HG03354 (cell line): Measurements from ENCODE around the gene UCK2.

ENCODE experiments used
- ATAC-seq: cut with Tn5 transposase; IDR thresholded peaks from one replicate; pipeline ENCODE4 v1.9.1; 2021; ENCODE audit warnings: mild to moderate bottlenecking; ENCODE audit not compliant: unreplicated experiment, poor library complexity, severe bottlenecking

The UCK2 gene

DNA sequence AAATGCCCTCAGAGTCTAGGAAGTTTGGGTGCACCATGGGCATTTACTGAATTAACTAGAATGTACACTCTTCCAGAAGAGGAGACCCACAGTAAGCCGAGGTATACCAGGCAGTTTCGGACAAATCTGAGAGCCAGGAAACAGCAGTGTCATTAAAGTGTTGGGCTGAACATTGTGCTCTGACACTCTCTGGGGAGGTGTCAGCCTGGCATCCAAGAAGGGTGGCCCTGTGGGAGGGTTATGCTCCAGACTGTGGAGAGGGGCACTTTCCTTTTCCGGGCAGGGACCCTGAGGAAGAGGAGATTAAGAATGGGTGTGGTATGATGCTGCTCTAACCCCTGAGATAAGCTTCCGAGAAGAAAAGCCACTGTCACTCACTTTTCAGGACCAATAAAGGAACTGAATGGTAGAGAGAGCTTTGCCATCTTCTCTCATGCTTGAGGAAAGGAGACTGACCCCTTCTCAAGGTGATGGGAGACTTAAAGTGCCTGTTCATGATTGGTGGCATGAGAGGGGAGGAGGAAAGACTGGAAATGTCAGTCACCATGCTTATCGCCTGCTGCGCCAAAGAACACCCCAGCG, 98.2 kb downstream of the UCK2 start:
- no peak for ATAC-seq

DNA sequence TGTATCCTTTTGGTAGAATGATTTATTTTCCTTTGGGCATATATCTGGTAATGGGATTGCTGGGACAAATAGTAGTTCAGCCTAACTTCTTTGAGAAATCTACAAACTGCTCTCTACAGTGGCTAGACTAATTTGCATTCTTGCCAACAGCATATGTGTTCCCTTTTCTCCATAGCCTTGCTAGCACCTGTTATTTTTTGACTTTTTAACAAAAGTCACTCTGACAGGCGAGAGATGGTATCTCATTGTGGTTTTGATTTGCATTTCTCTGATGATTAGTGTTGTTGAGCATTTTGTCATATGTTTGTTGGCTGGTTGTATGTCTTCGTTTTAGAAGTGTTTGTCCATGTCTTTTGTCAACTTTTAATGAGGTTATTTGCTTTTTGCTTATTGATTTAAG, 99.8 kb downstream of the UCK2 start:
- ATAC-seq: peak; percentile 84

- peak; percentile 44 for ATAC-seq
These were observed 100.8 kb downstream of the UCK2 start for GRCh38 chr1:165928075-165928731.

- no peak for ATAC-seq
These were observed 103.5 kb downstream of the UCK2 start for GRCh38 chr1:165930961-165931360.

GRCh38 chr1:165933446-165934170, 106.2 kb downstream of the UCK2 start:
- ATAC-seq: no peak

- no peak for ATAC-seq
These were observed 109.1 kb downstream of the UCK2 start for GRCh38 chr1:165936542-165936941.

DNA sequence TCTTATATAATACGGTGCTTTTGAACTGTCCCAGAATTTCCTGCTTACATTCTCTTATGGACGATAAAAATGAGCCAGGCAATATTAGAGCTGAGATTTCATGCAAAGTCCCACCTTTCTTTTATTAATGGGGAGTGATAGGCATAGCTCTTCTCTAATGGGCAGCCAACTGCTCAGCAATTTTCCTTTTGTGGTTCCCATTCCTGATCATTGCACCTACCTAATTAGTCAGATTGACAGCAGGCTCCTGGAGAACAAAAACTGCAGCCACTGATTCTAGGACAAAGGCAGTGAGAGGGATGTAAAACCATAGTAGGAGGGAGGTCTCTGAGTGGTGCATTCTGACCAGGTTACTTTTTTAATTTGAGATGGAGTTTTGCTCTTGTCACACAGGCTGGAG, 110.4 kb downstream of the UCK2 start:
- ATAC-seq: no peak

- ATAC-seq: no peak
These were observed 111.4 kb downstream of the UCK2 start for GRCh38 chr1:165938844-165939243.

- no peak for ATAC-seq
These were observed 114.1 kb downstream of the UCK2 start for GRCh38 chr1:165941531-165941930.

DNA sequence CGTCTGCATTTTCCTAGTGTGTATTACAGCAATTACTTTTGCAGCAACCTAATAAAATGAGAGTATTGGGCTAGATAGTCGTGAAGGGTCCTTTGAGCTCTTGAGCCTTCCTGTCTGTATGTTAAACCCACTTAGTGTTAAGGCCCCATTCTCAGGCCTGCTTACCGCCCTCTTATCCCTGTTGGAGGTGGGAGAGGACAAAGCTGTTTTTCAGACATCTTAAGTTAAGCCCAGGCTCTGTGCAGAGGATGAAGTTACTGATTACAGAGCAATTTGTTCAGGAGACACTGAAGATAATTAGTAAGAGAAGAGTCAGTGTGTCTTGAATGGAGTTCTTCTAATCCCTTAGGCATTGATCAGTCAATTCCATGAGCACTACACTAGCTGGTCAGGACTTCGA, 114.6 kb downstream of the UCK2 start:
- no peak for ATAC-seq

GRCh38 chr1:165942927-165943597, 115.6 kb downstream of the UCK2 start:
- ATAC-seq: no peak

GRCh38 chr1:165945911-165946310, 118.5 kb downstream of the UCK2 start:
- no peak for ATAC-seq

DNA sequence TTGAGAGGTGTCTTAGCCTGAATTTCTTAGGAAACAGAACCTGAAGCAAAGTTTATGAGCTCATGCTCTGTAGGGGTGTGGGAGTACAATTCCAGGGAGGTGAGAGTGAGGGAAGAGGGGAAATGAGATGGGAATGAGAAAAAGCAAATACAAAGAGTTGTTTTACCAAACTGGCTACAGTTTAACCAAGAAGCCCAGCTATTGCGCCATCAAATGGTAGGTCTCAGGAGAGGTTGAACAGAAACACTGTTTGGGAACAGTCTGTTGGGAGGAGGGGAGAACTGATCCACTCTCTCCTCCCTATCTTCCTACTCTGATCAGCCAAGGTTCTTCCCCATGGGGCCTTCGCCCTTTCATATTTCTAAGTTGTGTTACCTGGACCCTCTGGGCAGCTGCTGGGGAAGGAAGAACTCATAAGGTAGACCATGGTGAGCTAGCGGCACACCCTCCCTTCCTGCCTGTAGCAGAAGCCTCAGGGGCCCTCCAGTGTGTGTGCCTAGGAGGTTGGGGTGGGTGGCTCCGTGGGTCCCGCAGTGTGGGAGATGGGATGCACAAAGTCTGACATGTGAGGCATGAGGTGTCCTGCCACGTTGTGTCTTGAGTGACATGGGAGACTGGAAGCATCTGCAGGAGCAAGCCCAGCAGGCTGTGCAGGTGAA, 120.5 kb downstream of the UCK2 start:
- ATAC-seq: no peak

GRCh38 chr1:165949335-165950130, 122.1 kb downstream of the UCK2 start:
- no peak for ATAC-seq

GRCh38 chr1:165954940-165955339, 127.5 kb downstream of the UCK2 start:
- no peak for ATAC-seq

- ATAC-seq: no peak
These were observed 130.9 kb downstream of the UCK2 start for GRCh38 chr1:165958306-165958705.

DNA sequence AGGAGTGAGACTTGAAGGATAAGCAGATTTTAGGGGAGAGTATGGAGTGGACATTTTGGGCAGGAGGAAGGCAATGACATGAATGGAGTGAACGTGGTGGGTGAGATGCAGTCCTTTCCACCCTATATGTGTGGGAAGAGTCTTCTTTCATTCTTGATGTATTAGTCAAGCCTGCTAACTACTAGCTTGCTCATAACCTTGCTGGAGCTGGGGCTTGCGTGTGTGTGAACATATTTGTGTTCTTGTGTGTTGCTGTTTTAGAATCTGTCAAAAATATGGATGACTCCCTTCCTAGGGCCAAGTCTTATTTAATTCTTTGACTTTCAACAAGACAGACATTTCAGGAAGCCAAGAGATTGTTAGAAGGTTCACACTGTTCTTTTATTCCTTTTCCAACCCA, 132.7 kb downstream of the UCK2 start:
- ATAC-seq: no peak

DNA sequence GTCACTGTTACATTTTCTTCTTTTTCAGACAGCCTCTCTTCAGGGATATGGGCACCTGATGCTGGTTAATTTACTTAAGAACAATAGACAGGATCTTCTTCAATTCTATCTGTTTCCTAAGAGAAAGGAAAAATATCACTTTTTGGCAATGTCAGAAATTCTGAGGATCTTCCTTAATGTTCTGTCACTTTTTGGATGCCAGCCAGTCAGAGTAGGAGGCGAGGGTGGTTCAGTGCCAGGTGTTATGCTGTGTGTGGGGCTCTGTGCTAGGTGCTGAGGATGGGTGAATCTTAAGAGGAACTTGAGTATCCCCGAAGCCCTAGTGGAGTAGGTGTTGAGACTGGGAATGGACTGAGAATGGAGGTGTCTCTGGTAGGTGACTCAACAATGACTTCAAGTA, 133.5 kb downstream of the UCK2 start:
- ATAC-seq: no peak
